GM19328 (cell line): ENCODE data around the gene TRIM68.

Experiments
- ATAC-seq: cut with Tn5 transposase; IDR thresholded peaks from one replicate; pipeline ENCODE4 v1.9.1; 2021; ENCODE audit warnings: mild to moderate bottlenecking, moderate library complexity; ENCODE audit not compliant: unreplicated experiment

The TRIM68 gene, protein sequence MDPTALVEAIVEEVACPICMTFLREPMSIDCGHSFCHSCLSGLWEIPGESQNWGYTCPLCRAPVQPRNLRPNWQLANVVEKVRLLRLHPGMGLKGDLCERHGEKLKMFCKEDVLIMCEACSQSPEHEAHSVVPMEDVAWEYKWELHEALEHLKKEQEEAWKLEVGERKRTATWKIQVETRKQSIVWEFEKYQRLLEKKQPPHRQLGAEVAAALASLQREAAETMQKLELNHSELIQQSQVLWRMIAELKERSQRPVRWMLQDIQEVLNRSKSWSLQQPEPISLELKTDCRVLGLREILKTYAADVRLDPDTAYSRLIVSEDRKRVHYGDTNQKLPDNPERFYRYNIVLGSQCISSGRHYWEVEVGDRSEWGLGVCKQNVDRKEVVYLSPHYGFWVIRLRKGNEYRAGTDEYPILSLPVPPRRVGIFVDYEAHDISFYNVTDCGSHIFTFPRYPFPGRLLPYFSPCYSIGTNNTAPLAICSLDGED

DNA sequence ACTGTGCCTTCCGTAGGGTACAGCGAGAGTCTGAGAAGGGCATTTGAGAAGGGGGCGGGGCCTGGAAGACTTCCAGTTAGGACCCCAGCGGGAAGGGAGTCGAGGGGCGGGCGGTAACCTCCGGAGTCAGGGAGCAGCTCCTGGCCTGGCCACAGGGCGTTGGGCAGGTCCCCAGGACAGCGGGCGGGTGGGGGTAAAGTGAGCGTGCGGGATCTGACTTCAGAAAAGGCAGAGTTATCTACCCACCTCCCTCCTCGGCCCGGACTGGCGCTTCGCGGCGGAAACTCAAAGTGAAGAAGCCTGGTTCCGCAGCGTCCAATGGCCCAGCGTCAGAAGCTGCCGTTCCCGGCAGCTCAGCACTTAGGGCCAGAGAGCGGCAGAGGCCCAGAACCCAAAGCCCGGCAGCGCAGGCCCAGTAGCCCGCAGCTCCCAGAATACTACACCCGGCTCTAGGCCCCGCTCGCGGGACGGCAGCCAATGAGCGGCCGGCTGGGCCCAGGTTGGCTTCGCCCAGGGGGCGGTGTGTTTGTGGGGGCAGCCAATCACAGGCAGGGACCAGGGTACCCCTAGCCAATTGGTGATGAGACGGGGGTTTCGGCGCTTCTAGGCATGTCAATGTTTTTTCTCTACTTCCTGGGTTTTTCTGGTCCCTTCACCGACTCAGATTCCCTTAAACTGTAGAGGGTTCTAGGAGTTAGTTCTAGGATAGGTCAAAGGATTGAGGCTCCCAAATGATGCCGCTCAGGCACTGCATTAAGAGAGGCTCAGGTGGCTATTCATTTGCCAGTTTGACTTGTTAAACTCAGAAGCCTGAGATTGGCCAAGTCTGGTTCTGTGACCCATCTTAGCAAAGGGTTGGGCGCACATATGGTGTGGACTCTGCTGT, at the start of gene TRIM68:
TRIM68 (minus strand) TSS at position 451 of the 886 bp plus-strand sequence. CDS start 2,727 bp downstream, outside the sequence.
- ATAC-seq = peak; percentile 100

DNA sequence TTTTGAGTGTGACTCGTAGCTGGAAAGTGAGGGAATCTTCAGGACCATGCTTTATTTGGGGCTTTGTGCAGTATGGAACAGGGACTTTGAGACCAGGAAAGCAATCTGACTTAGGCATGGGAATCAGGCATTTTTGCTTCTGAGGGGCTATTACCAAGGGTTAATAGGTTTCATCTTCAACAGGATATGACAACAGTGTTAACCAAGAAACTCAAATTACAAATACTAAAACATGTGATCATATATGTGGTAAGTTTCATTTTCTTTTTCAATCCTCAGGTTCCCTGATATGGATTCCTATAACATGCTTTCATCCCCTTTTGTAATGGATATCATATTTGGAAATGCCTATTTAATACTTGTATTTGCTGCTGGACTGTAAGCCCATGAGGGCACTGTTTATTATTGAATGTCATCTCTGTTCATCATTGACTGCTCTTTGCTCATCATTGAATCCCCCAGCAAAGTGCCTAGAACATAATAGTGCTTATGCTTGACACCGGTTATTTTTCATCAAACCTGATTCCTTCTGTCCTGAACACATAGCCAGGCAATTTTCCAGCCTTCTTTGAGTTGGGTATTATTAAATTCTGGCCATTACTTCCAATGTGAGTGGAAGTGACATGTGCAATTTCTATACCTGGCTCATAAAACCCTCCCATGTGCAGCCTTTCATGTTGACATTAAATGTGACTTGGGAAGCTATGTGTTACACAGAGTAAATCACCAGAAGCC, 46.8 kb upstream of the TRIM68 start:
- no peak for ATAC-seq

DNA sequence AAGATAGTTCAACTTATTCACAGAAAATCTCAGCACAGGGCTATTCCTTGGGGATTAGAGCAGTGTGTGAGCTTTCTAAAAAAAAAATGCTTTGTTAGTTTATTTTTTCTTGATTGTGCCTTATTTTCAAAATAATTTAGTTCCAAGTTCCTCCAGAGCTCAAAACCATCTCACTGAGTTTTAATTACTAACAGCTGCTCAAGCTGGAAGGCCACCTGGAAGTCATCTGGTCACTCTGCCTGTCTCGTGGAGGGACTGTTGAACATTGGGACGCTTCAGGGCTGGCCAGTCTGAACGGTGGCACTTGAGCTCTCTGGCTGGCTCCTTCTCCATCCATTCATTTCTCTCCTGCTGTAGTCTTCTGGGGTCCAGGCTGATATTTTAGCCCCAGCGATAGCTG, 39.7 kb upstream of the TRIM68 start:
- ATAC-seq = no peak

DNA sequence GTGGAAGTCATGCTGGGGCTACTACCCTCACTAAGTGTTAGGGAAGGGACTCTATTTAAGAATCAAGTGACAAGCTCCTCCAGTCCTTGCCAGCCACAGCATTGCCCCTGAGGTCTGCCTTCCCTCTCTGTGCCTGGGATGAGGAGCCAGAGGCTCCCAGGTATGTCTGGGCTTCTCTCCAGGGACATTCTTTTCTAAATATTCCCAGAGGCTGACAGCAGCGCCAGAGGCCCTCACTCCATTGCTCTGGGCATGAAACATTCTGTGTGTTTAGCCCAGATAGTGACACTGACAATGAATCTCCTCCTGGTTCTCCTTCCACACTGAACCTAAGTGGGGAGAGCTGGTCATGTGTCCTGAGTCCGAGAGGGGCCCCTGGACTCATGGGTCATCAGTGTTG, 37.9 kb upstream of the TRIM68 start:
- ATAC-seq = no peak

DNA sequence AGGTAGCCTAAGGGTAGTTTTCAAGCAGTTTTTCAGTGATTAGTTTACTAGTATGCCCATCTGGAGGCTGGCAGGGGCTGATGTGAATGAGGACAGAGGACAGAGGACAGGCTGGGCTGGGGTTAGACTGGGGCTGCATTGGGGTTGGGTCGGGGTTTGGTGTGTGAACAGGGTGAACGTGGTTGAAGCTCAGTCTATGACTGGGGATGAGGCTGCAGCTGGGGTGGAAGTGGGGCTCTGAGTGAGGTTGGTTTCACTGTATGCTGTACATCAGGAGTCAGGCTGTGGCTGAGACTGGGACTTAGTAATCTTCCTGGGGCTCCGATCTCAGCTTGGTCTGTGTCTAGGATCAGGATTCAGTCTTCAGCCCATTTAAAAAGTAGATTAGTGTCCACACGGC, 36.2 kb upstream of the TRIM68 start:
- no peak for ATAC-seq

DNA sequence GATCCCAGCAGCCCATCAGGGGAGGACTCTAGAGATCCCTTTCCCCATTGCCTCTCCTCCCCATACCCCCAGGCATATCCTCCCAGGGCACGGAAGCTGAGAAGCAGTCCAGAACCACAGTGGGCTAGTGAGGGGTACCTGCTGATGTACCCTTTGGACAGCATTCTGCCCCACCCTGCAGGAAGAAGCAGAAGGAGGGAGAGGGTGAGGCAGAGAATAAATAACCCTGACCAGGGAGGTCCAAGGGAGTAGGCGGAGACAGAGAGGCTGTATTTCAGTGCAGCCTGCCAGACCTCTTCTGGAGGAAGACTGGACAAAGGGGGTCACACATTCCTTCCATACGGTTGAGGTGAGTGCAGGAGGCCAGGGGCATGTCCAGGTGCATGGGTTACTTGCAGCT, 35.7 kb upstream of the TRIM68 start, which contains the start of gene OR51E1:
OR51E1 (plus strand) TSS at position 301 of the 400 bp plus-strand sequence. CDS start 8,545 bp downstream, outside the sequence.
- no peak for ATAC-seq

DNA sequence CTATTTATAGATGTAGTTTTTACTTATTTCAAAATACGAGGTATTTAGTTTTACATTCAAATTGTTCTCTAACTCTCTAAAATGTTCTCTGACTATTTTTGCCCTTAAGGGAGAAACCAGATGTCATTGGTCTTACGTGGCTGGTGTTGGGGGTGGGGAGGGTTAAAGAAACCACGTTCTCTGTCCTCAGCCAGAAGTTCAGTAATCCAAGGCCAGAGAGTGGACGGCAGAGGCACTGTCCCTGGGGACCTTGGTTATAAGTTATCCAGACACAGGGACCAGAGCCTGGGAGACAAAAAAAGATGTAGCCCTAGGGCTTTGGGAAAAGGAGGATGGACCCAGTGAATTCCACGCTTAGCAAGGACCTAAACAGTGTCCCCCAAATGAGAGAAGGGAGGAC, 35.0 kb upstream of the TRIM68 start:
- no peak for ATAC-seq

DNA sequence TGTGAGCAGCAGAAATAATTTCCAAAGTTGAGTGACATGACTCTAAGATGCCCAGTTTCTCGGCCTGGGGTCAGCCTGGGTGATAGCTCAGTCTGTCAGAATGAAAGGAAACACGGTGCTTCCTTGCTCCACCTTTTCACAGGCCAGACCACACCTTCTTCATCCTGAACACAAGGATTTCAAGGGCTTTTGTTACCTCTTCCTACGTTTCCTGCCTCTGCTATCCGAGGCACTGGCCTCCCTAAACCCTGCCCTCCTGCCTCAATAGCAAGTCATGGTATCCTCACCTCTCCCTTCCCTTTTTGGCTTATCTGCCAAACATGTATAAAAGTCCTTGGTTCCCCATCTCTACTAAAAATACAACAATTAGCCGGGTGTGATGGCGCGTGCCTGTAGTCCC, 34.0 kb upstream of the TRIM68 start:
- no peak for ATAC-seq

DNA sequence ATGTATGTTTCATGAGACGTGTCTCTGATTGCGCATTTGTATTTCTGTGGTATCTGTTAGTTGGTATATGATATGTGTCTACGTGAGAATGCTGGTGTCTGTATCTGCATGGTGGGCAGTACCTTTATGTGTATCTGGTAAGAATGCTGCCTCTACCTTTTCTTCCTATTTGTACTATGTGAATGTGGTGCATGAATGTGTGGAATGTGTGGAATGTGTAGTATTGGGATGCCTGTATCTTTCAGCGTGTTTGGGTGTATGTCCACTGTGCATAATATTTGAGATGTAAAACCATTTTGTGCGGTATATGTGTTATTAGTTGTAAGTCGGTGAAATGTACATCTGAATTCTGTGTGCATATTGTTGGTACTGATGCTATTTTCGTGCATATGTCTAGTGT, 33.5 kb upstream of the TRIM68 start:
- no peak for ATAC-seq

DNA sequence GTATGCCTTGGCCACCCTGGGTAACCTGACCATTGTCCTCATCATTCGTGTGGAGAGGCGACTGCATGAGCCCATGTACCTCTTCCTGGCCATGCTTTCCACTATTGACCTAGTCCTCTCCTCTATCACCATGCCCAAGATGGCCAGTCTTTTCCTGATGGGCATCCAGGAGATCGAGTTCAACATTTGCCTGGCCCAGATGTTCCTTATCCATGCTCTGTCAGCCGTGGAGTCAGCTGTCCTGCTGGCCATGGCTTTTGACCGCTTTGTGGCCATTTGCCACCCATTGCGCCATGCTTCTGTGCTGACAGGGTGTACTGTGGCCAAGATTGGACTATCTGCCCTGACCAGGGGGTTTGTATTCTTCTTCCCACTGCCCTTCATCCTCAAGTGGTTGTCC, 31.9 kb upstream of the TRIM68 start:
- ATAC-seq = no peak

DNA sequence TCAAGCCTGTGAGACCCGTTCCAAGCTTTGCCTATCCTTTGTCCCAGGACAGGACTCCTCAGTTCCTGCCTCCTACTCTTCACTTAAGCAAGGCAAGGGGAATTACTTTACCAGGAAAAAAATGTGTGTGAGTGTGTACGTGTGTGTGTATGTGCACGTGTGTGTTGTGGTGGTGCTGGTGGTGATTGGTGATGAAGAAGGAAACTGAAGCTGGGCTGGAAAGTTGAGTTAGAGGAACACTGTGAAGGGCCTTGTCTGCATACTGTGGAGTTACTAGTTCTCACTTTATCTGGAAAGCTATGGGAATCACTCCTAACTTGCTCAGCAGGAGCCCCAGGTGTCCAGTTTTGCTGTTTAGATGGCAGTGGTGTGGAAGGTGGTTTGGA, 29.6 kb upstream of the TRIM68 start:
- no peak for ATAC-seq

DNA sequence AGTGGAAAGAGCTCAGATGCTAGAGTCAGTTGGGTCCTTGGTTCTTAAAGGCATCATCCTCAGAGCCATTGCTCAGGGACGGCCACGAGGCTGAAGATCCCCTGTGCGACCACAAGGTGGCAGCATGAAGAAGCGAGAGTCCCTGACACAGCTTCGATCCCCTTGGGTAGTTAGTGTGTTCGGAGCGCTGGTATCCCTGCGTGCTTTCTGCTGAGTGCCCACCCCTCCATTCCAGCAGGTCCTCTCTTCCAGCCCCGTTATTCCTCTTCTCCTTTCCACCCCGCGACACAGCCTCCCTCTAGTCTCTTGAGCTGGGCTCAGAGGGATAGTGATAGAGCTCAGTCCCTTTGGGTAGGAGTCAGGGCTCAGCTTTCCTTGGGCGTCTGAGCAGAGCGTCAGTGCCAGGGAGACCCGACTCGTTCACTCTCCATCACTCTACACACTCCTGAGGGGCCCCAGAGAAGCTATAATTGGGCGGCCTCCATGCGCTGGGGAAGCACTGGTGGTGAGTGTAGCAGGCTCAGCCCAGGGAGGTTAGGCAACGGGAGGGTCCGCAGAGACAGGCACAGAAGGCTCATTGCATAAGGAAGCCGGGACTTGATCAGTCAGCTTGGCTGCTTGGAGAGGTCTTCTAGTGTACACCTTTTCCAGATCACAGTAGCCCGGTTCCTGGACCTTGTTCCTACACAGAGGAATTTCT, 29.1 kb upstream of the TRIM68 start, which contains the start of gene OR51D1:
OR51D1 (plus strand) TSS at position 516 of the 700 bp plus-strand sequence. CDS start 2,314 bp downstream, outside the sequence.
- ATAC-seq = peak; percentile 96

DNA sequence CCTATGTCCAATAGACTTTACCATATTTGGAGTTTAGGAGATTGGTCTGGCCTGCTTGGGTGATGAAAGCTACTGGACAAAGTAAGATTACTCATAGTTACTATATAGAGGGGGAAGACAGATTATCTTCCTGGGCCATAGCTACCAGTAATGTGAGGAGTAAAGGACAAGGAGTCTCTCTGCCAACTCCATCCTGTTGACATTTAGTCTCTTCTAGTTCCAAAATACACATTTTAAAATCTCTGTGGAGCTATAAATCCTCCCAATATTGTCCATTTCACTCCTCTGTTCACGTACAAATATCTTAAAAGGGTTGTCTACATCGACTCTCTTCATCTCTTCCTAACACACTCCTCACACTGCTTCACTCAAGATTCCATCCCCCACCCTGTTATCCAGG, 28.1 kb upstream of the TRIM68 start:
- no peak for ATAC-seq

DNA sequence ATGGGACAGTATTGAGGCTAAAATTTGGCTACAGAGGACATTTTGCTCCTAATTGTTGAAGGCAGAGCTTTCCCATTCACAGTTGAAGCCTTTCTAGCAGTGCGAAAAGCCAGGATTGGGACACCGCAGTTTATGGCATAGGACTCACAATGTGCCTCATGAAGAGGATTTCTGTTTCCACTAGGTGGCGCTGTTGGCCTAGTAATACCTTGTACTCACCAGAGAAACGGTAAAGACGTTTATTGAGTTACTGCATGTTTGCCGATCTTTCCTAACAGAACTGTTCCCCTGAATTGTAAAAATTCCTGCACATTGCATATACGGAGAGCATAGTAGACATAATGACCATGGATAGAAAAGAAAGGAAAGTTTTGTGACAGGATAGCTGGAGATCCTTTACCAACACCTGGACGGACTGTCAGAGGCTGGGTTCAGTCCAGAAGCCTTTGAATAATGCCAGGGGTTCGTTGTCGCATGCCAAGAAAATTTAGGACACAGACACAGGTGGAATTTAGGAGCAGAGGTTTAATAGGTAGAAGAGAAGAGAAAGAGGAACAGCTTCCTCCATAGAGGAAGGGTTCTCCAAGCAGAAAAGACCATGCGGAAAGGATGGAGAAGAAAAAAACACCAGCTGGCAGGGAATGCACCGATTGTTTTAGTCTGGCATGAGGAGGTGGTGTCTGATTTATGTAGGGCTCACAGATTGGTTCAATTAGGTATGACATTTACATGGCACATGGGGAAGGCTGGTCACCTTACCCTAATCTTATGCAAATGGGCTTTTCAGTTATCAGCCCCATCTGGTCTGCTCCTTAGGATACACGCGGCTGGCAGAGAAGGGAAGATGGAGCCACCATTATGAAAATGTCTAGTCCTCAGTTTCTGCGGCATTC, 18.4 kb upstream of the TRIM68 start:
- ATAC-seq = no peak

DNA sequence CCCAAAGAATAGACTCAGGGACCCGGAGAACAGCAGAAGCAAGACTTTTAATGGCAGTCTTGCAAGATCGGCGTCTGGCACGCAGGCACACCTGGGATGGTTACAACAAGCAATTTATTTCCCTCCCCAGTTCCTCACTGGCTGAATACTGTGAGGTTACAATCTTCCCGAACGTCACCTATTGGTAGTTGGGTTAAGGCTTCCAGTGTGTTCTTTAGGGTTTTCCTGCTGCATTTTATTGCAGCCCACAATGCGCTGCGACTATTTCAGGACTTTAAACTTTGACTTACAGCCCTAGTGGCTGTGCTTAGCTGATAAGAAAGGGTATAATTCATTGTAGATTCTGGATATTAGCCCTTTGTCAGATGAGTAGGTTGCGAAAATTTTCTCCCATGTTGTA, 11.5 kb upstream of the TRIM68 start:
- ATAC-seq = no peak

DNA sequence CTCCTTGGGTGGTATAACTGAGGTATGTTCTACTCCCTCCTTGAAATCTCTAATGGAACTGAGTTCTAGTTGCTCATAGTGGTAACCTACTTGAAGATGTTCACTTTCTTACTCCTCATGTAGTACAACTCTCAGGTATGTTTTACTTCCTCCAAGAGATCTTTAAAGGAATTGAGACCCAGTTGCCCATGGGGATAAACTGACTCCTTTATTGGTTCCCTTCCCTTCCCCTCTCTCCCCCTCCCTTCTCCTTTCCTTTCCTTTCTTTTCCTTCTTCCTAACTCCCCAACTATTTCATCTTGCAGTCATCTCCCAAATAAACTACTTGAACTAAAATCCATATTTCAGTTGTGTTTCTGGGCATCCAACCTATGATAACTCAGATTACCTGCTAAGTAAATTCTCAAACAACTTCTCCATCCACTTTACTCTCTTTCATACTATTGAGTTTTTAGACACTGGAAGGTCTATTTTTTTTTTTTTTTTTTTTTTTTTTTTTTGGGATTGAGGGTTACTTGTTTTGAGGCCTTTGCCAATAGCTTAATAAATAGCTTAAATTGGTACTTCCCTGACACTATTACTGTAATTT, 7.9 kb upstream of the TRIM68 start:
- ATAC-seq = no peak

DNA sequence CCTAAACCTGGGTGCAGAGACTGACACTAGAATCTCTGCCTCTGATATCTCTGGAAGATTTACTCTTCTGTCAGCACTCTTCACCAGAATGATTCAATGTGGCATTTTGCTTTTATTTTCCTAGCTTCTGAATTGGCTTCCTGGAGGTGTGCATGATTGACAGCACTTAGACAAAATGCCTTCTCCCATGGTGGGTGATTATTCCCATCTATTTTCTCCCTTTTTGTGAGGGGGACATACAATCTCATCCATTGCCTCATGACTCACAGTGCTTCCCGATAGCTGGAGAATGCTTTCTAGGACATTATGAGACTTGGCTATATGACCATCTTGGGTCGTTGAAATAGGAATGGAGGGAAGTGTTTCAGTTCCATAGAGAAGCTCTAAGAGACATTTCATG, 4.0 kb upstream of the TRIM68 start:
- no peak for ATAC-seq

DNA sequence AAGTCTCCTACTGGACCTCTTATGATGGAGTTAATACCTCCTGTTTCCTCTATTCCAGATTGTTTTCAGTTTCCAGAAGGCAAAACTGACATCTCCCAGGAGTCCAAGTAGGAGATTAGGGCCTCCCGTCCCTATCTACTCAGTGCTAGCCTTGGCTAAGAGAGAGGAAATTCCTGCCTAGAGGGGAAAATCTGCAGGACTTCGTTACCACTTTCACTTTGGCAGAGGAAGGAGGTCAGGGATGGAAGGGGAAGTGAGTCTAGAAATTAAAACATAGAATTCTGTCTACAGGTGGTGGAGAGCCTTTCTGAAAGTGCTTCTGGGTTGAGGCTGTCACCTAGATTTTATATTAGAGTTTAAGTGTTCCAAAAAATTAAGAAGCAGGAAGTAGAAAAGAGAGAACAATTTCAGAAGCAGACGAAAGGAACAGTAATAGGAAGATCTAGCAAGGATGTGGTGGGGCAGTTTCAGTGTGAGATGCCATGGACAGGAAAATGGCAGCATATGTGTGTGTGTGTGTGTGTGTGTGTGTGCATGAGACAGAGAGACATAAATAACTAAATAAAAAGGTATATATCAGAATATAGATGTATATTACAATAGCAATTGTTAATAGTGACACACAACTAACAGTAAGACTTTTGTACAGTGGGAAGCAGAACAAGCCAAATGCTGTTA, 2.4 kb upstream of the TRIM68 start:
- no peak for ATAC-seq
